ENCODE results near the gene DACH1. TPM values are rescaled to one million over a fixed set of nuclear protein-coding genes. Genes with fewer than 3 reads are reported as not detected.

The DACH1 gene
- total RNA-seq, 4 donors from 2014 or later, result 1.5 to 17.3 (median 3.3) TPM

- Histone ChIP-seq H3K36me3 (no peaks in the 10 kb centered on the region), H3K9me3 (no peaks in the 10 kb centered on the region), H3K4me3 (no peak overlapping the region), H3K27me3 (no peaks in the 10 kb centered on the region), H3K4me1 (no peaks in the 10 kb centered on the region), H3K27ac (no peak overlapping the region)
- TF ChIP-seq EP300 (IDR thresholded peaks at IDR 0.05; ENCODE audit: low read depth), result no peak
- TF ChIP-seq POLR2AphosphoS5 (IDR thresholded peaks at IDR 0.05), result no peak
- TF ChIP-seq POLR2A (IDR thresholded peaks at IDR 0.05), result no peak
- no peak for TF ChIP-seq CTCF (IDR thresholded peaks at IDR 0.05)
- intact Hi-C loops (cut with DNase I; ENCODE audit: low total_unique reads), result no loop called here
- WGBS, 2 donors (ENCODE audit: low coverage in 1 of 2), result 13 to 42% methylated on average over 1 of the region's 1 CpG
- no peak for DNase-seq
- in situ Hi-C loops (cut with MboI; ENCODE audit: low pct_ligation_motif_present in 1 of 4, low pct_unique_long_range_greater_than_20kb in 1 of 4, low sequenced_read_pairs in 3 of 4), result no loop called here
Observed at GRCh38 chr13:71437704-71438103, 429.3 kb downstream of the DACH1 start.

- Histone ChIP-seq H3K27me3 (no peaks in the 10 kb centered on the region), H3K9me3 (no peaks in the 10 kb centered on the region), H3K27ac (no peak overlapping the region), H3K4me3 (no peak overlapping the region), H3K36me3 (no peaks in the 10 kb centered on the region), H3K4me1 (no peaks in the 10 kb centered on the region)
- no peak for DNase-seq
- no peak for TF ChIP-seq CTCF (IDR thresholded peaks at IDR 0.05)
- no peak for TF ChIP-seq POLR2A (IDR thresholded peaks at IDR 0.05)
- TF ChIP-seq EP300 (IDR thresholded peaks at IDR 0.05; ENCODE audit: low read depth), result no peak
- TF ChIP-seq POLR2AphosphoS5 (IDR thresholded peaks at IDR 0.05), result no peak
- intact Hi-C loops (cut with DNase I; ENCODE audit: low total_unique reads), result no loop called here
- in situ Hi-C loops (cut with MboI; ENCODE audit: low pct_ligation_motif_present in 1 of 4, low pct_unique_long_range_greater_than_20kb in 1 of 4, low sequenced_read_pairs in 3 of 4), result no loop called here
- WGBS, 2 donors (ENCODE audit: low coverage in 1 of 2), result 75 to 79% methylated on average over 4 of the region's 4 CpGs
Observed at GRCh38 chr13:71430681-71431080, 436.3 kb downstream of the DACH1 start.

- Histone ChIP-seq H3K27ac (no peak overlapping the region), H3K36me3 (no peaks in the 10 kb centered on the region), H3K4me3 (no peak overlapping the region), H3K9me3 (no peaks in the 10 kb centered on the region), H3K27me3 (no peaks in the 10 kb centered on the region), H3K4me1 (no peaks in the 10 kb centered on the region)
- DNase-seq, result no peak
- intact Hi-C loops (cut with DNase I; ENCODE audit: low total_unique reads), result no loop called here
- TF ChIP-seq POLR2AphosphoS5 (IDR thresholded peaks at IDR 0.05), result no peak
- no peak for TF ChIP-seq EP300 (IDR thresholded peaks at IDR 0.05; ENCODE audit: low read depth)
- no peak for TF ChIP-seq POLR2A (IDR thresholded peaks at IDR 0.05)
- TF ChIP-seq CTCF (IDR thresholded peaks at IDR 0.05), result no peak
- in situ Hi-C loops (cut with MboI; ENCODE audit: low pct_ligation_motif_present in 1 of 4, low pct_unique_long_range_greater_than_20kb in 1 of 4, low sequenced_read_pairs in 3 of 4), result no loop called here
Observed at GRCh38 chr13:71417205-71417604, 449.8 kb downstream of the DACH1 start.

- Histone ChIP-seq H3K27me3 (no peaks in the 10 kb centered on the region), H3K4me1 (no peaks in the 10 kb centered on the region), H3K4me3 (no peak overlapping the region), H3K27ac (no peak overlapping the region), H3K36me3 (no peaks in the 10 kb centered on the region), H3K9me3 (no peaks in the 10 kb centered on the region)
- TF ChIP-seq CTCF (IDR thresholded peaks at IDR 0.05) (no peak), EP300 (IDR thresholded peaks at IDR 0.05; ENCODE audit: low read depth) (no peak), POLR2AphosphoS5 (IDR thresholded peaks at IDR 0.05) (no peak), POLR2A (IDR thresholded peaks at IDR 0.05) (no peak)
- in situ Hi-C loops (cut with MboI; ENCODE audit: low pct_ligation_motif_present in 1 of 4, low pct_unique_long_range_greater_than_20kb in 1 of 4, low sequenced_read_pairs in 3 of 4) (no loop called here), intact Hi-C loops (cut with DNase I; ENCODE audit: low total_unique reads) (no loop called here)
- WGBS, 2 donors (ENCODE audit: low coverage in 1 of 2), result 58 to 63% methylated on average over 2 of the region's 2 CpGs
- DNase-seq, result no peak
Observed at GRCh38 chr13:71412231-71412630, 454.8 kb downstream of the DACH1 start.
